HCEC 1CT (cell line): ENCODE measurements around the gene TMEM94.
A peak's percentile ranks its signal among the peaks of the same experiment; 100 is the strongest.

Experiments used
- DNase-seq: peaks from one replicate; pipeline ENCODE4 v3.0.0-alpha.2; 2017

Gene TMEM94

GRCh38 chr17:75498726-75499213 is 42.3 kb downstream of the TMEM94 start:
- no peak for DNase-seq

GRCh38 chr17:75499313-75500022 is 43.0 kb downstream of the TMEM94 start:
- no peak for DNase-seq

- DNase-seq: no peak
Measured at GRCh38 chr17:75500419-75501216, 44.2 kb downstream of the TMEM94 start.

GRCh38 chr17:75501378-75502071 is 45.1 kb downstream of the TMEM94 start:
- no peak for DNase-seq

- DNase-seq: no peak
Measured at GRCh38 chr17:75502072-75502720, 45.8 kb downstream of the TMEM94 start.

- no peak for DNase-seq
Measured at GRCh38 chr17:75502721-75503329, 46.4 kb downstream of the TMEM94 start.

- no peak for DNase-seq
Measured at GRCh38 chr17:75503337-75503950, 47.0 kb downstream of the TMEM94 start.

GRCh38 chr17:75503976-75504346 is 47.5 kb downstream of the TMEM94 start:
- no peak for DNase-seq

- peak; percentile 14 for DNase-seq
Measured at GRCh38 chr17:75504347-75505151, 48.1 kb downstream of the TMEM94 start.

GRCh38 chr17:75505152-75505409 is 48.6 kb downstream of the TMEM94 start:
- DNase-seq: no peak

GRCh38 chr17:75505640-75506039 is 49.2 kb downstream of the TMEM94 start:
- no peak for DNase-seq

GRCh38 chr17:75506134-75506533 is 49.7 kb downstream of the TMEM94 start:
- DNase-seq: no peak

GRCh38 chr17:75506888-75507287 is 50.5 kb downstream of the TMEM94 start:
- DNase-seq: no peak

- DNase-seq: no peak
Measured at GRCh38 chr17:75507733-75508719, 51.6 kb downstream of the TMEM94 start.

- DNase-seq: no peak
Measured at GRCh38 chr17:75508931-75509361, 52.5 kb downstream of the TMEM94 start.

GRCh38 chr17:75509528-75510258 is 53.3 kb downstream of the TMEM94 start:
- no peak for DNase-seq

- no peak for DNase-seq
Measured at GRCh38 chr17:75511270-75511609, 54.8 kb downstream of the TMEM94 start.

- DNase-seq: no peak
Measured at GRCh38 chr17:75511610-75512575, 55.5 kb downstream of the TMEM94 start.
